H4 (cell line): ENCODE results near the gene HK2. TPM values are rescaled to one million over a fixed set of nuclear protein-coding genes. Genes with fewer than 3 reads are reported as not detected.
"Not testable (repeated sequence)": the region's sequence is repeated elsewhere in the genome, so short reads cannot be mapped to it uniquely, and the experiment has no call there.

ENCODE experiments used
- DNase-seq: peaks from one replicate; pipeline ENCODE4 v3.0.0-alpha.2; 2015; ENCODE audit warnings: low spot score
- total RNA-seq: library from RNA; depleted of rRNA; stranded (reverse); fragments of >200 nt; shearing (Covaris generic); gene quantifications from 2 replicates; pipeline ENCODE4 v1.2.3, GENCODE V29; 2014; rRNA removed

HK2 gene
- 4.3 and 6.0 TPM in 2 replicates for total RNA-seq

- peak; percentile 80 for DNase-seq
Measured at GRCh38 chr2:74833418-74834233, at the start of gene HK2. TSS of gene HK2 (plus strand) at chr2:74834127. CDS start at chr2:74834581, 454 bp downstream.

- no peak for DNase-seq
Measured at GRCh38 chr2:74789271-74789670, 44.7 kb upstream of the HK2 start.

GRCh38 chr2:74792282-74792681 lies 41.6 kb upstream of the HK2 start:
- DNase-seq, result no peak

GRCh38 chr2:74794878-74795277 lies 39.0 kb upstream of the HK2 start:
- not testable (repeated sequence) for DNase-seq

- DNase-seq, result no peak
Measured at GRCh38 chr2:74806355-74806839, 27.5 kb upstream of the HK2 start.

GRCh38 chr2:74806920-74807319 lies 27.0 kb upstream of the HK2 start:
- DNase-seq, result no peak

- no peak for DNase-seq
Measured at GRCh38 chr2:74812787-74813590, 20.9 kb upstream of the HK2 start.

- DNase-seq, result no peak
Measured at GRCh38 chr2:74814102-74814501, 19.8 kb upstream of the HK2 start.

- no peak for DNase-seq
Measured at GRCh38 chr2:74815941-74816340, 18.0 kb upstream of the HK2 start.

- DNase-seq, result no peak
Measured at GRCh38 chr2:74816540-74817303, 17.2 kb upstream of the HK2 start.

GRCh38 chr2:74817304-74817675 lies 16.6 kb upstream of the HK2 start:
- DNase-seq, result no peak

- DNase-seq, result no peak
Measured at GRCh38 chr2:74819702-74820101, 14.2 kb upstream of the HK2 start.

GRCh38 chr2:74821177-74822126 lies 12.5 kb upstream of the HK2 start:
- no peak for DNase-seq

GRCh38 chr2:74822771-74823566 lies 11.0 kb upstream of the HK2 start:
- no peak for DNase-seq

GRCh38 chr2:74824679-74825078 lies 9.2 kb upstream of the HK2 start:
- no peak for DNase-seq

- no peak for DNase-seq
Measured at GRCh38 chr2:74828543-74828942, 5.4 kb upstream of the HK2 start.

GRCh38 chr2:74831693-74832530 lies 2.0 kb upstream of the HK2 start:
- peak; percentile 28 for DNase-seq

GRCh38 chr2:74834234-74834791 lies 386 bp downstream of the HK2 start:
- not testable (repeated sequence) for DNase-seq
